CD4-positive, alpha-beta T cell (primary cell): Measurements from ENCODE around the gene GABRR3. TPM values are rescaled to one million over a fixed set of nuclear protein-coding genes. Genes with fewer than 3 reads are reported as not detected.
"Not testable (repeated sequence)": the region's sequence is repeated elsewhere in the genome, so short reads cannot be mapped to it uniquely, and the experiment has no call there.

Experiments used
- ATAC-seq: fragments of 200-7000 bp; cut with Tn5 transposase; one replicate; pipeline ENCODE4 v1.10.0; 2022; ENCODE audit warnings: mild to moderate bottlenecking; ENCODE audit not compliant: poor library complexity
- CTCF ChIA-PET: fragments of 350-600 bp; sonication (Branson Sonifier 250); formaldehyde crosslinking; loops from one replicate; lab custom pipeline; 2021; ENCODE audit warnings: antibody characterized with exemption, inconsistent platforms; lab: Charles Lee
- POLR2A ChIA-PET: fragments of 350-600 bp; sonication (Branson Sonifier 250); formaldehyde crosslinking; loops from one replicate; lab custom pipeline; 2021; ENCODE audit warnings: antibody characterized with exemption, inconsistent platforms; lab: Charles Lee
- DNase-seq, 14 experiments: peaks; one replicate each; pipeline ENCODE4 v3.0.0-alpha.2; 2013 to 2020; ENCODE audit warnings: mixed read lengths in 2 of 14
- H3K27ac ChIP-seq, 2 donors: one replicate each; pipeline versions ENCODE4 v1.5.1 to v1.7.0; 2013; ENCODE audit warnings: low read length in 2 of 2, low read depth in 1 of 2, mild to moderate bottlenecking in 1 of 2
- H3K27me3 ChIP-seq, 2 experiments: 1 replicate in 1 of 2; 2 replicates in 1 of 2; pipeline versions ENCODE4 v1.6.1 to v1.7.0; 2013; ENCODE audit warnings: low read length in 2 of 2, control low read depth in 1 of 2, mild to moderate bottlenecking in 1 of 2, moderate library complexity in 1 of 2; ENCODE audit not compliant: insufficient read depth in 2 of 2, control insufficient read depth in 1 of 2
- H3K36me3 ChIP-seq: one replicate; pipeline ENCODE4 v1.6.1; 2013; ENCODE audit warnings: low read length, control low read depth; ENCODE audit not compliant: insufficient read depth
- H3K4me1 ChIP-seq: one replicate; pipeline ENCODE4 v1.6.1; 2013; ENCODE audit warnings: low read length, control low read depth; ENCODE audit not compliant: insufficient read depth
- H3K4me3 ChIP-seq: one replicate; pipeline ENCODE4 v1.5.1; 2013; ENCODE audit warnings: mild to moderate bottlenecking, low read length, moderate library complexity
- H3K9me3 ChIP-seq, 2 experiments: 1 replicate in 1 of 2; 2 replicates in 1 of 2; pipeline versions ENCODE4 v1.6.1 to v1.7.0; 2013; ENCODE audit warnings: low read length in 2 of 2, mild to moderate bottlenecking in 2 of 2, control low read depth in 1 of 2, moderate library complexity in 1 of 2; ENCODE audit not compliant: control insufficient read depth in 1 of 2, insufficient read depth in 1 of 2
- H3K27ac Mint-ChIP-seq: one replicate; pipeline ENCODE4 v1.8.0; 2020; ENCODE audit warnings: mixed read lengths
- H3K27me3 Mint-ChIP-seq: one replicate; pipeline ENCODE4 v1.8.0; 2021; ENCODE audit warnings: mixed read lengths
- H3K36me3 Mint-ChIP-seq: one replicate; pipeline ENCODE4 v1.8.0; 2021; ENCODE audit warnings: low read depth, mixed read lengths
- H3K4me1 Mint-ChIP-seq: one replicate; pipeline ENCODE4 v1.8.0; 2021; ENCODE audit warnings: low read depth, mixed read lengths
- H3K4me3 Mint-ChIP-seq: one replicate; pipeline ENCODE4 v1.8.0; 2020; ENCODE audit warnings: mild to moderate bottlenecking, mixed read lengths
- H3K9me3 Mint-ChIP-seq: one replicate; pipeline ENCODE4 v1.8.0; 2020; ENCODE audit warnings: mixed read lengths
- intact Hi-C, 2 experiments: fragments of 100-400 bp; cut with DNase I in 1 of 2; cut with micrococcal nuclease in 1 of 2; formaldehyde crosslinking; loops; one replicate each; pipeline versions ENCODE4 v1.15.1 to v1.9.0; 2023 to 2025; cut with DNase I, micrococcal nuclease
- total RNA-seq, 174 experiments: library from RNA in 2 of 174; stranded (reverse) in 2 of 174; gene quantifications; one replicate each; pipeline ENCODE4 v1.2.3 and lab custom pipeline; 2021 to 2026
- TF ChIP-seq, protein P1 (sequence below): fragments of 200-600 bp; IDR thresholded peaks from one replicate; pipeline ENCODE4 v1.8.0; 2022; ENCODE audit warnings: antibody characterized with exemption, mild to moderate bottlenecking

Gene GABRR3
- total RNA-seq, 2 experiments from 2014 or later = not detected

DNA sequence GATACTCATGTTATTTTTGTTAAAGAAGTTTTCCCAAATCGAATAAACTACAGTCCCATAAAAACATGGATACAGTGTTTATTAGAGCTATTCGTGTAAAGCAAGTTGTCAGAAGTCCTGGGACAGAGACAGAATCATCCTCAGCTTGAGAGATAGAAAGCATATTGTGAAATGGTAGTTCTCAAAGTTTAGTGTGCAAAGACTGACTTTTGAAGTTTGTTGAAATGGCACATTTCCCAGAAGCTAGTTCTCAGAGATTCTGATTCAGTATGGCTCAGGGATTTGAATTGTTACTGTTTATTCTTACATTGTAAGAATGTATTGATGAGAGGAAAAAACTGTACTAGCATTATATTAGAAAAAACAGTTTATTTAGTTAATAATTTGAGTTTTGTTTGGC, 22.1 kb downstream of the GABRR3 start:
- Histone ChIP-seq H3K27me3 (no peaks in the 10 kb centered on the region), H3K9me3 (peaks cover 0 to 5% of the 10 kb centered on the region in 2 experiments), H3K27ac (no peak overlapping the region), H3K36me3 (no peaks in the 10 kb centered on the region), H3K4me1 (no peaks in the 10 kb centered on the region), H3K4me3 (no peak overlapping the region)
- H3K36me3 Mint-ChIP-seq = no peaks in the 10 kb centered on the region
- ChIA-PET POLR2A (no interaction called here), CTCF (interaction anchor here (3.3 kb wide), 1 partner anchor 11 kb away, joined by 13 read pairs; no protein-coding TSS in a partner anchor)
- TF ChIP-seq, protein P1, sequence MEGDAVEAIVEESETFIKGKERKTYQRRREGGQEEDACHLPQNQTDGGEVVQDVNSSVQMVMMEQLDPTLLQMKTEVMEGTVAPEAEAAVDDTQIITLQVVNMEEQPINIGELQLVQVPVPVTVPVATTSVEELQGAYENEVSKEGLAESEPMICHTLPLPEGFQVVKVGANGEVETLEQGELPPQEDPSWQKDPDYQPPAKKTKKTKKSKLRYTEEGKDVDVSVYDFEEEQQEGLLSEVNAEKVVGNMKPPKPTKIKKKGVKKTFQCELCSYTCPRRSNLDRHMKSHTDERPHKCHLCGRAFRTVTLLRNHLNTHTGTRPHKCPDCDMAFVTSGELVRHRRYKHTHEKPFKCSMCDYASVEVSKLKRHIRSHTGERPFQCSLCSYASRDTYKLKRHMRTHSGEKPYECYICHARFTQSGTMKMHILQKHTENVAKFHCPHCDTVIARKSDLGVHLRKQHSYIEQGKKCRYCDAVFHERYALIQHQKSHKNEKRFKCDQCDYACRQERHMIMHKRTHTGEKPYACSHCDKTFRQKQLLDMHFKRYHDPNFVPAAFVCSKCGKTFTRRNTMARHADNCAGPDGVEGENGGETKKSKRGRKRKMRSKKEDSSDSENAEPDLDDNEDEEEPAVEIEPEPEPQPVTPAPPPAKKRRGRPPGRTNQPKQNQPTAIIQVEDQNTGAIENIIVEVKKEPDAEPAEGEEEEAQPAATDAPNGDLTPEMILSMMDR = no peak
- ATAC-seq = no peak
- H3K27me3 Mint-ChIP-seq = no peaks in the 10 kb centered on the region
- H3K9me3 Mint-ChIP-seq = no peaks in the 10 kb centered on the region
- H3K4me3 Mint-ChIP-seq = no peak overlapping the region
- intact Hi-C loops = no loop called here
- H3K27ac Mint-ChIP-seq = no peak overlapping the region
- peaks cover 7% of the 10 kb centered on the region for H3K4me1 Mint-ChIP-seq
- DNase-seq = no peak

DNA sequence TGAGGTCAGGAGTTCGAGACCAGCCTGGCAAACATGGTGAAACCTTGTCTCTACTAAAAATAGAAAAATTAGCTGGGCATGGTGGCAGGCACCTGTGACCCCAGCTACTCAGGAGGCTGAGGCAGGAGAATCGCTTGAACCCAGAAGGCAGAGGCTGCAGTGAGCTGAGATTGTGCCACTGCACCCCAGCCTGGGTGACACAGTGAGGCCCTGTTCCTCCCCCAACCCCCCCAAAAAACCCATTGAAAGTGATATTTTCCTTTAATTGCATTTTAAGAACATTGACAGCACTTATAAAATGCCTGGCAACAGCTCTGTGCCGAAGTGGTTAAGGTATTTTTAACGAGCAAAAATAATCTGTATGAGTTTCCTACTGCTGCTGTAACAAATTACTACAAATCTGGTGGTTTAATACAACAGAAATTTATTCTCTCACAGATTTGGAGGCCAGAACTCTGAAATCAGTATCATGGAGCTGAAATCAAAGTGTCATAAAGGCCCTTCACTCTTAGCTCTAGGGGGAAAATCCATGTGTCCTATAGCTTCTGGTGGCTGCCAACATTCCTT, 24.1 kb downstream of the GABRR3 start:
- H3K27ac ChIP-seq, H3K9me3 ChIP-seq, H3K27ac Mint-ChIP-seq, intact Hi-C loops, H3K9me3 Mint-ChIP-seq, POLR2A ChIA-PET, H3K27me3 Mint-ChIP-seq, DNase-seq, H3K4me3 Mint-ChIP-seq, H3K36me3 ChIP-seq, H3K36me3 Mint-ChIP-seq, H3K4me3 ChIP-seq, H3K27me3 ChIP-seq, ATAC-seq: not testable (repeated sequence)
- H3K4me1 Mint-ChIP-seq = peaks cover 25% of the 10 kb centered on the region
- peaks cover 12% of the 10 kb centered on the region for H3K4me1 ChIP-seq
- CTCF ChIA-PET = interaction anchor here (1.2 kb wide), 1 partner anchor 12 kb away, joined by 3 read pairs; no protein-coding TSS in a partner anchor

DNA sequence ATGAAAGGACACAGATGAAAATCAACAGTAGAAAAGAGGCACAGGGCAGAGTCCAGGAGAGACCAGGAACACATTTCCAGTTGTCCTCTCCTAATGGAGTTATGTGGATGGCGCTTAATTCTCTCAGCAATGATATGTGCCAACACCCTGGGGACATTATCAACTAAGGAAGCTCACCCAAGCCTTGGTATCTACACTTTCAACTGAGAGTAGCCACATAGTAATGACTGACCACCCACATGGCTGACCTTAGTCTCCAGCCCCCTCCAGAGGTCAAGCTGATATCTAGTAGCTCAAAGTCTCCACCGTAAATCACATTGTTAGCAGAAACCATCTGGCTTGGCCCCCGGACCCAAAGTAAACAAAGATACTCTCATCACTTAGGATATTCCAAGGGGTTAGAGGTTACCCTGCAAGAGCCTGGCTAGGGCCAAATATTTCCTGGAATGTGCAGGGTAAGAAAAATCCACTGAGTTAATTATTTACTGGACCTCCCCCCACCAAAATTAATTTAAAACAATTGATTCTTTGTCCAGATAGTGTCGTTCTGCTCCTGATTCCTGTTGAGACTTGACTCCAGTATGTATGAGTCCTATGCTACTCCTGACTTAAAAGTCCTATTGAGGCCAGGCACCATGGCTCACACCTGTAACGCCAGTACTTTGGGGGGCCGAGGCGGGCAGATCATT, 24.8 kb downstream of the GABRR3 start:
- intact Hi-C loops = no loop called here
- ATAC-seq (no peak), DNase-seq (no peak)
- Histone ChIP-seq H3K36me3 (no peaks in the 10 kb centered on the region), H3K27ac (no peak overlapping the region), H3K27me3 (no peaks in the 10 kb centered on the region), H3K4me3 (no peak overlapping the region), H3K4me1 (peaks cover 12% of the 10 kb centered on the region), H3K9me3 (peaks cover 0 to 5% of the 10 kb centered on the region in 2 experiments)
- H3K27me3 Mint-ChIP-seq = no peaks in the 10 kb centered on the region
- H3K36me3 Mint-ChIP-seq = no peaks in the 10 kb centered on the region
- POLR2A ChIA-PET = no interaction called here
- peaks cover 25% of the 10 kb centered on the region for H3K4me1 Mint-ChIP-seq
- H3K9me3 Mint-ChIP-seq = no peaks in the 10 kb centered on the region
- CTCF ChIA-PET = no interaction called here
- TF ChIP-seq, protein P1 = no peak
- H3K27ac Mint-ChIP-seq = no peak overlapping the region
- H3K4me3 Mint-ChIP-seq = no peak overlapping the region
